ENCODE measurements around the gene IPO9. TPM values are rescaled to one million over a fixed set of nuclear protein-coding genes. Genes with fewer than 3 reads are reported as not detected.

The IPO9 gene
- total and polyA plus RNA-seq, 2 experiments from 2014 or later, result 29.4 to 45.2 TPM

DNA sequence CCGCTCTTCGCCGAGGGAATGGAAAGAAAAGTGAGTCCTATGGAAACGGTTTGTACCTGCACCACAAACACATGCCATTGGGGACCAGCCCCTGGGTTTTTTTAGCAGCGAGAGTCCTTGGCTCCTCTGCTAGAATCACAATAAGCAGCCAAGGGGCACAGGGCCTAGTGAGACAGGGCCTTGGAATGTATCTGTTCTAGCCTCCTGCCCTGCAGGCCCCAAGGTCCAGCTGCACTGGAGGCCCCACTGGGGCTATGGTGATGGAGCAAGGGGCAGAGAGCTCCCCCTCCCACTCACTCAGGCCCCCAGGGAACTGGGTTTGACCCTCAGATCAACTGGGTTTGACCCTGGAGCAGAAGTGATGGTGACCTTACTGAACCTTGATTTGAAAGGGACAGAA, 74.2 kb downstream of the IPO9 start:
- Histone ChIP-seq H3K27ac (no peak overlapping the region), H3K9me2 (replicated peaks; ENCODE audit: insufficient read depth) (no peaks in the 10 kb centered on the region), H3K36me3 (replicated peaks; ENCODE audit: insufficient read depth, low read depth) (no peaks in the 10 kb centered on the region), H3K79me2 (no peaks in the 10 kb centered on the region), H3K9me3 (ENCODE audit: low read depth) (no peaks in the 10 kb centered on the region), H2AFZ (no peak overlapping the region), H3K4me3 (no peak overlapping the region), H3K27me3 (no peaks in the 10 kb centered on the region), H3K4me2 (no peak overlapping the region), H4K20me1 (ENCODE audit: insufficient read depth, poor library complexity, severe bottlenecking) (no peaks in the 10 kb centered on the region), H3K4me1 (ENCODE audit: insufficient read depth) (peaks cover 19% of the 10 kb centered on the region)
- WGBS (ENCODE audit: low lambda C conversion rate, missing lambda C conversion rate), result 85% methylated on average over 5 of the region's 5 CpGs
- DNase-seq (ENCODE audit: low spot score), result peak; percentile 28
- TF ChIP-seq EZH2 (IDR thresholded peaks at IDR 0.05; ENCODE audit: borderline replicate concordance) (no peak), EZH2phosphoT487 (IDR thresholded peaks at IDR 0.05; ENCODE audit: low read depth, severe bottlenecking, unreplicated experiment) (no peak)
- TF ChIP-seq, protein P1, sequence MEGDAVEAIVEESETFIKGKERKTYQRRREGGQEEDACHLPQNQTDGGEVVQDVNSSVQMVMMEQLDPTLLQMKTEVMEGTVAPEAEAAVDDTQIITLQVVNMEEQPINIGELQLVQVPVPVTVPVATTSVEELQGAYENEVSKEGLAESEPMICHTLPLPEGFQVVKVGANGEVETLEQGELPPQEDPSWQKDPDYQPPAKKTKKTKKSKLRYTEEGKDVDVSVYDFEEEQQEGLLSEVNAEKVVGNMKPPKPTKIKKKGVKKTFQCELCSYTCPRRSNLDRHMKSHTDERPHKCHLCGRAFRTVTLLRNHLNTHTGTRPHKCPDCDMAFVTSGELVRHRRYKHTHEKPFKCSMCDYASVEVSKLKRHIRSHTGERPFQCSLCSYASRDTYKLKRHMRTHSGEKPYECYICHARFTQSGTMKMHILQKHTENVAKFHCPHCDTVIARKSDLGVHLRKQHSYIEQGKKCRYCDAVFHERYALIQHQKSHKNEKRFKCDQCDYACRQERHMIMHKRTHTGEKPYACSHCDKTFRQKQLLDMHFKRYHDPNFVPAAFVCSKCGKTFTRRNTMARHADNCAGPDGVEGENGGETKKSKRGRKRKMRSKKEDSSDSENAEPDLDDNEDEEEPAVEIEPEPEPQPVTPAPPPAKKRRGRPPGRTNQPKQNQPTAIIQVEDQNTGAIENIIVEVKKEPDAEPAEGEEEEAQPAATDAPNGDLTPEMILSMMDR (IDR thresholded peaks at IDR 0.05; ENCODE audit: poor library complexity), result no peak

DNA sequence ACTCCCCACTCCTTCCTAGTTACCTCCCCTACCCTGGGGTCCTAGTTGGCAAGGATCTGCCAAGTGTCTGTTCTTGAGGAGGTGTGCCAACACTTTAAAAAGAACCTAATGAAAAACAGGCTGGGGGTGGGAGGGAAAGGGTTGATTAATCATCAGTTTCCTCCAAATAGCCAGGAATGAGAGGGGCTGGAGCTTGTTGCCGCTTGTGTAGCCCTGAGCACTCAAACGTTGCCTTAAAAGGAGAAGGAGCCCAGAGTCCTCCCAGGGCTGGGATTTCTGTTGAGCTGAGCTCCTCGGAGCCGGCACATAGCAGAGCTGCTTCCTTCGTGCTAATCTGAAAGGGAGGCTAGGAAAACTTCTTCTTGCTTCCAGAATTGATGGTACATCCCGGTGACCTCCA, 75.6 kb downstream of the IPO9 start:
- H3K79me2 ChIP-seq, result no peaks in the 10 kb centered on the region
- H3K9me3 ChIP-seq (ENCODE audit: low read depth), result no peaks in the 10 kb centered on the region
- H2AFZ ChIP-seq, result no peak overlapping the region
- no peaks in the 10 kb centered on the region for H3K27me3 ChIP-seq
- peak; percentile 50 for DNase-seq (ENCODE audit: low spot score)
- H4K20me1 ChIP-seq (ENCODE audit: insufficient read depth, poor library complexity, severe bottlenecking), result no peaks in the 10 kb centered on the region
- TF ChIP-seq EZH2phosphoT487 (IDR thresholded peaks at IDR 0.05; ENCODE audit: low read depth, severe bottlenecking, unreplicated experiment) (no peak), EZH2 (IDR thresholded peaks at IDR 0.05; ENCODE audit: borderline replicate concordance) (no peak)
- TF ChIP-seq, protein P1 (IDR thresholded peaks at IDR 0.05; ENCODE audit: poor library complexity), result no peak
- H3K36me3 ChIP-seq (replicated peaks; ENCODE audit: insufficient read depth, low read depth), result no peaks in the 10 kb centered on the region
- H3K27ac ChIP-seq, result peak overlapping the region; percentile 78
- H3K9me2 ChIP-seq (replicated peaks; ENCODE audit: insufficient read depth), result no peaks in the 10 kb centered on the region
- H3K4me1 ChIP-seq (ENCODE audit: insufficient read depth), result peaks cover 19% of the 10 kb centered on the region
- H3K4me2 ChIP-seq, result peak overlapping the region; percentile 16
- no peak overlapping the region for H3K4me3 ChIP-seq
- 33% methylated on average over 6 of the region's 6 CpGs for WGBS (ENCODE audit: low lambda C conversion rate, missing lambda C conversion rate)

DNA sequence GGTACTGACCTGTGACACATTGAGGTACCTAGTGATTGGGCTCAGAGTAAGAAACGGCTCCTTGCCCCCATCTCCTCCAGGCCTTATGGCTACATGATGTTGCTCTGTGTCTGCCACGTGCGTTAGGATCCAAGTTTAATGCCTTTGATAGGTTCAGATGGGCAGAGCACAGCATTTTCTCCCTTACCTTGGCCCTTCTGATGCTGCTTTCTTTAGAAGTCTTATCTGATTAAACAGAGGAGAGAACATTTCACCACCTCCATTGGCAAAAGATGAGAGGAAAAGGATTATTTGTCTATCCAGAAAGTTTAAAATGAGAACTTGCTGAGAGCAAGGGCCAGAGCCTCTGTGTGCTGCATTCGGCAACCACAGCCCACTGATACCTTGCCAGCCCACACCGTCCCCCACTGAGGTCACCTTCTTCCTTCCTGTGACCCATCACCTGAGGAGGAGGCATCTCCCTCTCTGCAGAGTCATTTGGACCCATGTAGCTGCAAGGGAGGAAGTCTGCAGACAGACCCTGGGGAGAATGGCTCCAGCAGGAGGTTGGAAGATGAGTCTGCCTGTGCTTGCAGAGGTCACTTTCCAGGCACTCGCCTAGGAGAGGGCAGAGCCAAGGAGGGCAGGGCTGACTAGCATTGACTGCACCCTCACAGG, 76.4 kb downstream of the IPO9 start:
- no peak for TF ChIP-seq EZH2phosphoT487 (IDR thresholded peaks at IDR 0.05; ENCODE audit: low read depth, severe bottlenecking, unreplicated experiment)
- TF ChIP-seq, protein P1 (IDR thresholded peaks at IDR 0.05; ENCODE audit: poor library complexity), result no peak
- no peak for TF ChIP-seq EZH2 (IDR thresholded peaks at IDR 0.05; ENCODE audit: borderline replicate concordance)
- H3K4me2 ChIP-seq, result peak overlapping the region; percentile 16
- H2AFZ ChIP-seq, result no peak overlapping the region

More for the DNA sequence above, 76.4 kb downstream of the IPO9 start:
- Histone ChIP-seq H3K36me3 (replicated peaks; ENCODE audit: insufficient read depth, low read depth) (no peaks in the 10 kb centered on the region), H3K4me1 (ENCODE audit: insufficient read depth) (peaks cover 19% of the 10 kb centered on the region), H3K9me3 (ENCODE audit: low read depth) (no peaks in the 10 kb centered on the region), H3K4me3 (no peak overlapping the region), H3K79me2 (no peaks in the 10 kb centered on the region), H4K20me1 (ENCODE audit: insufficient read depth, poor library complexity, severe bottlenecking) (no peaks in the 10 kb centered on the region), H3K27ac (peak overlapping the region; percentile 78), H3K27me3 (no peaks in the 10 kb centered on the region), H3K9me2 (replicated peaks; ENCODE audit: insufficient read depth) (no peaks in the 10 kb centered on the region)
- 88% methylated on average over 6 of the region's 6 CpGs for WGBS (ENCODE audit: low lambda C conversion rate, missing lambda C conversion rate)
- DNase-seq (ENCODE audit: low spot score), result no peak

Data from hepatocyte (in vitro differentiated cells).